ENCODE data around the gene AGBL4.

DNA sequence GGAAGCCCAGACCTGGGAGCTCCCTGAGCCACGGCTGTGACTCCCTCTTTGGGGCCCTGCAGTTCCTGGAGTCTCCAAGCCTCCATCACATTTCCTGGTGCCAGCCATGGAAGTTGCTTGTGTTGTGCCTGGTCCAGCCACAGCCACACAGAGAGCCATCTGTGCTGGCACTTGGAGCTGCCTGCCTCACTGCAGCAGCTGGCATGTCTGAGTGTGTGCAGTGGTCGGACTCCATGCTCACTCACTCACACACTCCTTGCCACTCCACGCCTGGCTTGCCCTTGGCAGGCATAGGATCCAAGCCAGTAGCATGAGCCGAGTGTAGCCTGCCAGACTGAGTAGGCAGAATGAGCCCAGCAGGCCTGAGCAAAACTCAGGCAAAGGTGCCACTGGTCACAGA, 730.7 kb downstream of the AGBL4 start:
- no peak for TF ChIP-seq CEBPB (tag; IDR thresholded peaks at IDR 0.05)
- TF ChIP-seq, protein P1, sequence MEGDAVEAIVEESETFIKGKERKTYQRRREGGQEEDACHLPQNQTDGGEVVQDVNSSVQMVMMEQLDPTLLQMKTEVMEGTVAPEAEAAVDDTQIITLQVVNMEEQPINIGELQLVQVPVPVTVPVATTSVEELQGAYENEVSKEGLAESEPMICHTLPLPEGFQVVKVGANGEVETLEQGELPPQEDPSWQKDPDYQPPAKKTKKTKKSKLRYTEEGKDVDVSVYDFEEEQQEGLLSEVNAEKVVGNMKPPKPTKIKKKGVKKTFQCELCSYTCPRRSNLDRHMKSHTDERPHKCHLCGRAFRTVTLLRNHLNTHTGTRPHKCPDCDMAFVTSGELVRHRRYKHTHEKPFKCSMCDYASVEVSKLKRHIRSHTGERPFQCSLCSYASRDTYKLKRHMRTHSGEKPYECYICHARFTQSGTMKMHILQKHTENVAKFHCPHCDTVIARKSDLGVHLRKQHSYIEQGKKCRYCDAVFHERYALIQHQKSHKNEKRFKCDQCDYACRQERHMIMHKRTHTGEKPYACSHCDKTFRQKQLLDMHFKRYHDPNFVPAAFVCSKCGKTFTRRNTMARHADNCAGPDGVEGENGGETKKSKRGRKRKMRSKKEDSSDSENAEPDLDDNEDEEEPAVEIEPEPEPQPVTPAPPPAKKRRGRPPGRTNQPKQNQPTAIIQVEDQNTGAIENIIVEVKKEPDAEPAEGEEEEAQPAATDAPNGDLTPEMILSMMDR (IDR thresholded peaks at IDR 0.05 in 2 of 3, conservative IDR thresholded peaks at IDR 0.05 in 1 of 3; ENCODE audit: insufficient read depth in 2 of 3, low read depth in 1 of 3, low read length in 3 of 3): no peak
- TF ChIP-seq ELF1 (tag; IDR thresholded peaks at IDR 0.05): no peak
